GM19351 (cell line): ENCODE data around the gene PRR23B.

Experiments used
- ATAC-seq: cut with Tn5 transposase; IDR thresholded peaks from one replicate; pipeline ENCODE4 v1.9.1; 2021; ENCODE audit warnings: mild to moderate bottlenecking, moderate library complexity; ENCODE audit not compliant: unreplicated experiment

The PRR23B gene

DNA sequence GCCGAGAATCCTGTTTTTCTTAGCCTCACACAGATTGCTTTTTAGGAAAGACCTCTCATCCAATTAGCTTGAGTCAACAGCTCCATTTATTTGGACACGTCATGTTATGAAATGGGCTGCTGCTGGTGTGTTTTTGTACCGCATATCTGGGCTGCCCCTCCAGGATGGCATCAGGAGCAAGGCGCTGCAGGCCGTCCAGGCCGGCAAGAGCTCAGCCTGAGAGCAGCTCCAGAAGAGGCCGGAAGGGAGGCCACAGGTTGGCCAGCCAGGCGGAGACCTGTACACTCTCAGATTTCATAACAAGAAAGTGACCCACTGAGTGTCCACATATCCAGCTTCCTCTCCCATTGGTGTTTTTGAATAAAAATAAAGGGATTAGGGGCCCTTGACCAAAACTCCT, 45.4 kb downstream of the PRR23B start:
- ATAC-seq, result no peak

DNA sequence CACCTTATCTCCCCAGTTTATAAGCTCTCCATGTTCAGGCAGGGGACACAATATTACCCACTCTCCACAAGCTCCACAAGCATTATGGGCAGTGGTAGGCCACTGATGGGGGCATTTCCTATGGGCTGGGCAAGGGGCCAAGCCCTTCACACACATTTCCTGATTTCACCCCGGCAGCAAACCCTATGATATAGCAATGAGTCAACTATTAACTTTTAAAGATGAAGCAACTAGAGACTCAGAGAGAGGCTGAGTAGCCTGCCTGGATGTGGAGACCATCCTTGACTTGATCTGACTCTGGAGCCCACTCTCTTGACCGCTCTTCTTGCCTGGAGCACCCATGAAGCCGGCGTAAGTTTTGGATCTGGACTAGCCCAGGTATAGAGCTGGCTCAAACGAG, 46.3 kb downstream of the PRR23B start:
- ATAC-seq, result no peak

DNA sequence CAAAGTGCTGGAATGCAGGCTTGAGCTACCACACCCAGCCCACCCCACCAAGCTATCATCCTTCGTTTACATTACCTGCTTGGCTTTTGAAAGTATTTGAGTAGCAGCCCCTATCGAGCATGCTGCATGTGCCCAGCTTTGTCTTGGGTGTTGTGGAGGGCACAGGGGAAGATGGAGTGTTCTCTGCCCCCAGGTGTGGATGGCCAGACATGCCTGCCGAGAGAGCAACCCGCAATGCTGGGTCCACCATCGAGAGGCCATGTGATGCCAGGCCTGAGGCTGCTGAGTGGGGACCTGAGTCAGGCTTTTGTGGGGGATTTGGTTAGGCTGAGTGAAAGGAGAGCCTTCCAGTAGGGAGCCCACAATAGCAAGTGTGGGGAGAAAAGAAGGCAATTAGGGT, 47.8 kb downstream of the PRR23B start:
- ATAC-seq, result no peak

DNA sequence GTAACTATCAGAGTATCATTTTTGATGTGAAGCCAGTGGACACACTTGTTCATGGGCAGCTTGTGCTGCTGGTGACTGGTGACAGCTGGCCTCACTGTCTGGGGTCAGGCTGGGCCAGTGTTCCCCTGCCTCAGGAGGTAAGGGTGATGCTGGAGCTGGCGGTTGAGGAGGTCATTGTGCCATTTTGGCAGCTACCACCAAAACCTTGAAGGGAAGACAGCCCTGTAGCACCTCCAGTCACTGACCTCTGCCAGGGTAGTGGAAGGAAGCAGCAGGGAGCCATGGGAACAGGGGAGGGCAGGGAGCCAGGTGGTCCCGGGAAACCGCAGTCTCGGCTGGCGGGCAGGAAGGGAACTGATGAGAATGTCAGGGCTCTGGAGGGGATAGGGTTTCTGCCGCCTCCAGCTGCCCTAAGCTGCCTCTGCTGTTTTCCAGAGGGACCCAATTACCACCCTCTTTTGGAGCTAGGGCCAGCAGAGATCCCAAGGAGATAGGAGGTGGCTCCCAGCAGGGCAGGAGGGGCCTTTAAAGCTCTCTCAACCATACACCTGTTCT, 48.9 kb downstream of the PRR23B start:
- ATAC-seq, result no peak
